ENCODE data around the gene OPRM1. TPM values are rescaled to one million over a fixed set of nuclear protein-coding genes. Genes with fewer than 3 reads are reported as not detected.
"Not testable (repeated sequence)": the region's sequence is repeated elsewhere in the genome, so short reads cannot be mapped to it uniquely, and the experiment has no call there.

Gene OPRM1
- total RNA-seq, 1 donor from 2014 or later = not detected

GRCh38 chr6:154139892-154140291, 100.9 kb downstream of the OPRM1 start:
- DNase-seq (ENCODE audit: extremely low read depth, low read depth, low spot score) = no peak

- no peak for DNase-seq (ENCODE audit: extremely low read depth, low read depth, low spot score)
Observed at GRCh38 chr6:154140743-154141142, 101.7 kb downstream of the OPRM1 start.

GRCh38 chr6:154143753-154144152, 104.7 kb downstream of the OPRM1 start:
- no peak for DNase-seq (ENCODE audit: extremely low read depth, low read depth, low spot score)

- peak; percentile 72 for DNase-seq (ENCODE audit: extremely low read depth, low read depth, low spot score)
Observed at GRCh38 chr6:154154389-154154967, 115.4 kb downstream of the OPRM1 start.

- DNase-seq (ENCODE audit: extremely low read depth, low read depth, low spot score) = peak; percentile 14
Observed at GRCh38 chr6:154156135-154156896, 117.3 kb downstream of the OPRM1 start.

GRCh38 chr6:154157082-154157481, 118.0 kb downstream of the OPRM1 start:
- no peak for DNase-seq (ENCODE audit: extremely low read depth, low read depth, low spot score)

- no peak for DNase-seq (ENCODE audit: extremely low read depth, low read depth, low spot score)
Observed at GRCh38 chr6:154157706-154158105, 118.7 kb downstream of the OPRM1 start.

- no peak for DNase-seq (ENCODE audit: extremely low read depth, low read depth, low spot score)
Observed at GRCh38 chr6:154159126-154159525, 120.1 kb downstream of the OPRM1 start.

- DNase-seq (ENCODE audit: extremely low read depth, low read depth, low spot score) = no peak
Observed at GRCh38 chr6:154161689-154162088, 122.6 kb downstream of the OPRM1 start.

GRCh38 chr6:154164397-154164796, 125.4 kb downstream of the OPRM1 start:
- no peak for DNase-seq (ENCODE audit: extremely low read depth, low read depth, low spot score)

GRCh38 chr6:154165478-154165877, 126.4 kb downstream of the OPRM1 start:
- DNase-seq (ENCODE audit: extremely low read depth, low read depth, low spot score) = no peak

GRCh38 chr6:154166140-154166539, 127.1 kb downstream of the OPRM1 start:
- DNase-seq (ENCODE audit: extremely low read depth, low read depth, low spot score) = no peak

GRCh38 chr6:154167126-154167525, 128.1 kb downstream of the OPRM1 start:
- no peak for DNase-seq (ENCODE audit: extremely low read depth, low read depth, low spot score)

GRCh38 chr6:154169193-154169847, 130.3 kb downstream of the OPRM1 start:
- no peak for DNase-seq (ENCODE audit: extremely low read depth, low read depth, low spot score)

- DNase-seq (ENCODE audit: extremely low read depth, low read depth, low spot score) = no peak
Observed at GRCh38 chr6:154170106-154170505, 131.1 kb downstream of the OPRM1 start.

GRCh38 chr6:154172393-154172792, 133.4 kb downstream of the OPRM1 start:
- DNase-seq (ENCODE audit: extremely low read depth, low read depth, low spot score) = not testable (repeated sequence)

- no peak for DNase-seq (ENCODE audit: extremely low read depth, low read depth, low spot score)
Observed at GRCh38 chr6:154179434-154179833, 140.4 kb downstream of the OPRM1 start.

- no peak for DNase-seq (ENCODE audit: extremely low read depth, low read depth, low spot score)
Observed at GRCh38 chr6:154187203-154187602, 148.2 kb downstream of the OPRM1 start.

GRCh38 chr6:154187714-154188113, 148.7 kb downstream of the OPRM1 start:
- DNase-seq (ENCODE audit: extremely low read depth, low read depth, low spot score) = no peak

GRCh38 chr6:154196333-154196885, 157.4 kb downstream of the OPRM1 start:
- DNase-seq (ENCODE audit: extremely low read depth, low read depth, low spot score) = no peak

- no peak for DNase-seq (ENCODE audit: extremely low read depth, low read depth, low spot score)
Observed at GRCh38 chr6:154197196-154197860, 158.3 kb downstream of the OPRM1 start.

All from glomerular endothelial cell (primary cell).